GM19324 (cell line): ENCODE measurements around the gene COL27A1.
A peak's percentile ranks its signal among the peaks of the same experiment; 100 is the strongest.

Source experiments
- ATAC-seq: cut with Tn5 transposase; IDR thresholded peaks from one replicate; pipeline ENCODE4 v1.9.1; 2021; ENCODE audit warnings: mild to moderate bottlenecking, moderate library complexity; ENCODE audit not compliant: unreplicated experiment, low FRiP score

Gene COL27A1

GRCh38 chr9:114347675-114348074 is 192.3 kb downstream of the COL27A1 start:
- ATAC-seq = no peak

- no peak for ATAC-seq
Observed at GRCh38 chr9:114348261-114348905, 193.0 kb downstream of the COL27A1 start.

GRCh38 chr9:114348906-114349482 is 193.7 kb downstream of the COL27A1 start:
- ATAC-seq = peak; percentile 73

- no peak for ATAC-seq
Observed at GRCh38 chr9:114349713-114350480, 194.6 kb downstream of the COL27A1 start.

- no peak for ATAC-seq
Observed at GRCh38 chr9:114350636-114351401, 195.5 kb downstream of the COL27A1 start.

- ATAC-seq = no peak
Observed at GRCh38 chr9:114351932-114352331, 196.6 kb downstream of the COL27A1 start.

GRCh38 chr9:114355821-114356220 is 200.5 kb downstream of the COL27A1 start:
- ATAC-seq = no peak

- no peak for ATAC-seq
Observed at GRCh38 chr9:114356792-114357191, 201.5 kb downstream of the COL27A1 start.

- ATAC-seq = no peak
Observed at GRCh38 chr9:114357360-114357759, 202.0 kb downstream of the COL27A1 start.

GRCh38 chr9:114357911-114358328 is 202.6 kb downstream of the COL27A1 start:
- ATAC-seq = no peak

GRCh38 chr9:114359801-114360200 is 204.5 kb downstream of the COL27A1 start:
- no peak for ATAC-seq

GRCh38 chr9:114361542-114361941 is 206.2 kb downstream of the COL27A1 start:
- no peak for ATAC-seq
